GM18517 (cell line): ENCODE results near the gene LRPAP1.
"Not testable (repeated sequence)": the region's sequence is repeated elsewhere in the genome, so short reads cannot be mapped to it uniquely, and the experiment has no call there.

Experiments used
- ATAC-seq: cut with Tn5 transposase; IDR thresholded peaks from one replicate; pipeline ENCODE4 v1.9.1; 2021; ENCODE audit warnings: mild to moderate bottlenecking, moderate library complexity; ENCODE audit not compliant: unreplicated experiment

Gene LRPAP1

GRCh38 chr4:3464349-3464905 lies 67.8 kb downstream of the LRPAP1 start:
- ATAC-seq = no peak

GRCh38 chr4:3463556-3464348 lies 68.5 kb downstream of the LRPAP1 start:
- ATAC-seq = no peak

- no peak for ATAC-seq
These were observed 69.3 kb downstream of the LRPAP1 start, which contains the start of gene DOK7 for GRCh38 chr4:3462790-3463415. DOK7 (plus strand) TSS chr4:3463306; CDS start chr4:3463376, 70 bp downstream.

- ATAC-seq = no peak
These were observed 69.9 kb downstream of the LRPAP1 start for GRCh38 chr4:3462321-3462789.

GRCh38 chr4:3461515-3462291 lies 70.5 kb downstream of the LRPAP1 start:
- no peak for ATAC-seq

- no peak for ATAC-seq
These were observed 71.3 kb downstream of the LRPAP1 start for GRCh38 chr4:3460926-3461325.

- ATAC-seq = not testable (repeated sequence)
These were observed 73.1 kb downstream of the LRPAP1 start for GRCh38 chr4:3459156-3459555.

- no peak for ATAC-seq
These were observed 73.9 kb downstream of the LRPAP1 start for GRCh38 chr4:3458371-3458770.

GRCh38 chr4:3455596-3455995 lies 76.6 kb downstream of the LRPAP1 start:
- ATAC-seq = not testable (repeated sequence)
